GM15510 (cell line): ENCODE measurements around the gene AHRR.

Experiments
- POLR2A ChIP-seq: IDR thresholded peaks from 3 replicates; pipeline ENCODE4 v1.6.1; 2011; ENCODE audit warnings: borderline replicate concordance; ENCODE audit not compliant: insufficient read length; ENCODE audit errors: extremely low read depth

Gene AHRR

GRCh38 chr5:380701-381309 is 59.3 kb downstream of the AHRR start:
- no peak for TF ChIP-seq POLR2A

- TF ChIP-seq POLR2A = no peak
These were observed 61.6 kb downstream of the AHRR start for GRCh38 chr5:383066-383465.

GRCh38 chr5:383621-384020 is 62.1 kb downstream of the AHRR start:
- no peak for TF ChIP-seq POLR2A

- TF ChIP-seq POLR2A = no peak
These were observed 63.8 kb downstream of the AHRR start for GRCh38 chr5:385321-385720.

- no peak for TF ChIP-seq POLR2A
These were observed 65.2 kb downstream of the AHRR start for GRCh38 chr5:386432-387341.

GRCh38 chr5:387491-388265 is 66.2 kb downstream of the AHRR start:
- TF ChIP-seq POLR2A = no peak

- no peak for TF ChIP-seq POLR2A
These were observed 67.0 kb downstream of the AHRR start for GRCh38 chr5:388266-389196.

GRCh38 chr5:389197-389821 is 67.8 kb downstream of the AHRR start:
- TF ChIP-seq POLR2A = no peak

GRCh38 chr5:389891-390622 is 68.5 kb downstream of the AHRR start:
- no peak for TF ChIP-seq POLR2A

GRCh38 chr5:390623-391491 is 69.3 kb downstream of the AHRR start:
- no peak for TF ChIP-seq POLR2A

- peak; percentile 31 for TF ChIP-seq POLR2A
These were observed 71.0 kb downstream of the AHRR start for GRCh38 chr5:392431-392988.

GRCh38 chr5:393846-394275 is 72.3 kb downstream of the AHRR start:
- TF ChIP-seq POLR2A = no peak

GRCh38 chr5:394671-395155 is 73.2 kb downstream of the AHRR start:
- TF ChIP-seq POLR2A = no peak
